Cerebellar cortex (tissue), 1 donor: ENCODE measurements around the gene SULT6B1.
A peak's percentile ranks its signal among the peaks of the same experiment; 100 is the strongest.
"Not testable (repeated sequence)": the region's sequence is repeated elsewhere in the genome, so short reads cannot be mapped to it uniquely, and the experiment has no call there.

Experiments
- DNase-seq: peaks from one replicate; pipeline ENCODE4 v3.0.0-alpha.2; 2015; ENCODE audit warnings: low spot score

The SULT6B1 gene, protein sequence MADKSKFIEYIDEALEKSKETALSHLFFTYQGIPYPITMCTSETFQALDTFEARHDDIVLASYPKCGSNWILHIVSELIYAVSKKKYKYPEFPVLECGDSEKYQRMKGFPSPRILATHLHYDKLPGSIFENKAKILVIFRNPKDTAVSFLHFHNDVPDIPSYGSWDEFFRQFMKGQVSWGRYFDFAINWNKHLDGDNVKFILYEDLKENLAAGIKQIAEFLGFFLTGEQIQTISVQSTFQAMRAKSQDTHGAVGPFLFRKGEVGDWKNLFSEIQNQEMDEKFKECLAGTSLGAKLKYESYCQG

DNA sequence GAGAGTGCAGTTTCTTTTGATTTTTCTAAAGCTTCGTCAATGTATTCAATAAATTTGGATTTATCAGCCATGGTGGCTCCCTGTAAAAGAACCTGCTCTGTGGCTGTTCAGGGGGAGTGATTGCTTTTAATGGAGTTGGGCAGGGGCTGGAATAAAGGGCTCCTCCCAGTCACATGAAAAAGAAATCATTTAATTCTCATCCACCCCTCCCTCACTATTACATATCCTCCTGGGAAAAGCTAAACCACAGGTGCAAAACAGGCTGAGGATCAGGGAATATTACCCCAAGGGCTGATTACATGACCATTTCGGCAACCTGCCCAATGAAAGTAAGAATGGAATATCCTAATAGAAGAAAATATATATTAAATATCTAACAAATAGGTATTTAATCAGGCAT, at the start of gene SULT6B1:
SULT6B1 (minus strand) TSS at position 101 of the 400 bp plus-strand sequence; CDS start at position 71, 30 bp downstream.
- no peak for DNase-seq

DNA sequence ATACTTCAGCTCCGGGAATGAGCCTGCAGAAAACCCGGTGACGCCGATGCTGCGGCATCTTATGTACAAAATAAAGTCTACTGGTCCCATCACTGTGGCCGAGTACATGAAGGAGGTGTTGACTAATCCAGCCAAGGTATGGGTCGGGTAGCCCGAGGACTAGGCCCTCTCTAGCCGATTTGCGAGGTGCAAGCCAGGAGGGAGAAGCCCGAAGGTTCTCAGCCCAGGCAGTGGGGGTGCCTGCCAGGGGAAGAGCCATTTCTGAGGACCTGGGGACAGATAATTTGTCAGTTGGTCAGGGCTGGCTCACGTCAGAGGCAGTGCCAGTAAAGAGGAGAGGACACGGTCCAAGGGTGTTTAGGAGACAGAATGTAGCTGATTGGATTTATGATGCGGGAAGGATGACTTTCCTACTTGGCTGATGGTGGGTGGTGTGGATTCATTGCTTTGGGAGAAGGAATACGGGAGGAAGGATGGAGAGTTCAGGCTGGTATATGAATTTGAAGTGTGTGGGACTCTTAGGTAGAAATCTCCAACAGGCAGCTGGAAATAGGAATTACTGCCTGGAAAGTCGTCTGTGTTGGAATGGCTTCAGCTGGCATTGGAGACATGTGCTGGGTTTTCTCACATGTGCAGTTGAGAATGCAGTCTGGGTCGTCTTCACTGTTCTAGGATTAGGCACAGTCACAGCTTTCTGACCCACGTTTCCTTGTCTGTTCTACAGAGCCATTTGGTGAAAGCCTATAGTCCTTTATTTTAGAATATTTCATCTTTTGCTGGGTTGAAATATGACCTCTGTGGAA, 43.9 kb upstream of the SULT6B1 start:
- DNase-seq = peak; percentile 22

DNA sequence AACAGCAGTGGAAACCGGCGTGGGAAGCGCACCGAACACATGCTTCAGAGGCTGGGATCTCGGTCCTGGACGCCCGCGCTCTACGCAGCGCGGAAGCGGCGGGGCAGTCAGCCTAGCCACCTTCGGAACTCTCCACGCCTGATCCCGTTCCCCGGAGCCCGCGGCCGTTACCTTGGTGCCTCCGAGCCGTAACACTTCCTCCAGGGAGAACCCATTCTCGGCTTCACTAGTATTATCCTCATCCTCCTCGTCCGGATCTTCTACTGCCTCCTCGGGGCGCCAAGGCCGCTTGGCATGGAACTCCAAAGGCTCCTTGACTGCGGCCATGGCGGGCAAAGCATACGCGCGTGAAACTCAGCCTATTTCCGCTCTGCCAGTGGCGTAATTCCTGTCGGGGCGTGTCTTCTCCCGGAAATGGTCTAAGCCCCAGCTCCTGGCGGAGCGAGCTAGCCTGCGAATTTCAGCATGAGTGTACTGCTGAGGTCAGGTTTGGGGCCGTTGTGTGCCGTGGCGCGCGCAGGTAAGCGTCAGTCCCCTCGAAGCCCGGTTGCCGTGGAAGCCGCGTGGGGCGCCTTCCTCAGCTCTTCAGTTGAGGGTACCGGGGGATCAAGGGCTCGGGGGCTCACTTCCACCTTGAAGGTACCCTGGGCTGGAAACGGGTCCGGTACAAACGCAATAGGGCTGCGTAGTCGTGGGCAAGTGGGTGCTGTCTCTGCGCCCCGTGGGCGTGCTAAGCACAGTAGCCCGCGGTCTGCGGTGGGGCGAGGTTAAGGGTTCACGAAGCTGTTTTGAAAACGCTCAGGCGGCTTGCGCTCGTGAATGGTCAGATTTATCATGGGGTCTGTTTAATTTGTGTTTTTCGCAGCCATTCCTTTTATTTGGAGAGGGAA, 43.0 kb upstream of the SULT6B1 start, which contains the start of the genes CEBPZ and NDUFAF7:
CEBPZ (minus strand) TSS at position 356 of the 890 bp plus-strand sequence; CDS start at position 327, 29 bp downstream.
NDUFAF7 (plus strand) TSS at position 418 of the 890 bp plus-strand sequence; CDS start at position 466, 48 bp downstream.
- DNase-seq = peak; percentile 96

DNA sequence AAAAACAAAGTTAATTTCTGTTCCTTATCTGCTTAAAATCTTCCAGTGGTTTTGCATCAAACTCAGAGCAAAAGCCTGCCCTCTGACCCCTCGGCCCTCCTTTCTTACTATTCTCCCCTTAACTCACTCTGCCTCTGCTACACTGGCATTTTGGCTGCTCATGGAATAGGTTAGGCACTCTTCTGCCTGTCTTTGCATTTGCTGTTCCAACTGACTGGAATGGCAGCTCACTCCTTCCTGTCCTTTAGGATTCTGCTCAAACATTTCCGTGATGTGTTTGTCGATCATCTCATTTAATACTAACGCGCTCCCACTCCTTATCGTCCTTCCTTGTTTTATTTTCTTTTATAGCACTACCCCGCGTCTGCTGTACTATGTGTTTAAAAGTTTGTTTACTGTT, 42.1 kb upstream of the SULT6B1 start:
- DNase-seq = peak; percentile 6

DNA sequence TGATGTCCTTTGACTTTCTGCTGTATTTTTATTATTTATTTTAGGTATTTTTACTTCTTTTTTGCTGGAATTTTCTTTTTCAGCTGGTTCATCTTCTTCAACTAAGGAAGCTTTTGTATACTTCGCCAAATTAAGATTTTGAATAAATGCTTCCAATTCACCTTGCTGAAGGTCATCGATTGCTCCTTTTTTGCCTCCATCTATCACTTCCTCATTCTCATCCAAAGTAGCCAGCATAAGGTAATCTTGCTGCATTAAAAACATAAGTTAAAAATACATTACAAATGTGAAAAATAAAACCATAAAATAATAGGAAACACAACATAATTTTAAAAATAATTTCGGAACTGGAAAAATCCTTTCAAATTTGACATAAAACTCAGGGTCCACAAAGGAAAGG, 40.3 kb upstream of the SULT6B1 start:
- no peak for DNase-seq

DNA sequence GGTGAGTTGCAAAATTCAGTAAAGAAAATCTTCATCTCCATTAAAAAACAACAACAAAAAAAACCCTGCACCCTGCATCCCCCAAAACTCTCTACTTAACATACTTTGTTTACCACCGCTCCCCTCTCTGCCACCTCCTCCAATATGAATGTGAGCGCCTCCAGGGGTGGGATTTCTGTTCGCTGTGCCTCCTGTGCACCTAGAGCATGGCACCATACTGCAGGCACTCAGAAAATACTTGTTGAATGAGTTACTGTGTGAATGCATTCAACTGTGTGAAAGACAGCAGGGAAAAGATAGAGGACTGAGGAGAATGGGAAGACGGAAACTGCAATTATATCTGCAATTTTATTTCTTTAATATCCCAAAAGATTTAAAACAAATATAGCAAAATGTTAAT, 38.4 kb upstream of the SULT6B1 start:
- DNase-seq = no peak

DNA sequence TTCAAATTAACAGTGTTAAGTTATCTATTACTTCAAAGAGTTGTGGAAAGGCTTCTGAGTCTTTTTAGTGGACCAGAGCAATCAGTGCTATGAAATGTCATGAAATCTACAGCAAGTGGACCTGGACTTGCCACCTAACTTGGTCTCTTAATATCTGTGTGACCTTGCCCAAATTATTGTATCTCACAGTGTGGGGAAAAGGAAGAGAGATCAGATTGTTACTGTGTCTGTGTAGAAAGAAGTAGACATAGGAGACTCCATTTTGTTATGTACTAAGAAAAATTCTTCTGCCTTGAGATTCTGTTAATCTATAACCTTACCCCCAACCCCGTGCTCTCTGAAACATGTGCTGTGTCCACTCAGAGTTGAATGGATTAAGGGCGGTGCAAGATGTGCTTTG, 36.7 kb upstream of the SULT6B1 start:
- DNase-seq = not testable (repeated sequence)

DNA sequence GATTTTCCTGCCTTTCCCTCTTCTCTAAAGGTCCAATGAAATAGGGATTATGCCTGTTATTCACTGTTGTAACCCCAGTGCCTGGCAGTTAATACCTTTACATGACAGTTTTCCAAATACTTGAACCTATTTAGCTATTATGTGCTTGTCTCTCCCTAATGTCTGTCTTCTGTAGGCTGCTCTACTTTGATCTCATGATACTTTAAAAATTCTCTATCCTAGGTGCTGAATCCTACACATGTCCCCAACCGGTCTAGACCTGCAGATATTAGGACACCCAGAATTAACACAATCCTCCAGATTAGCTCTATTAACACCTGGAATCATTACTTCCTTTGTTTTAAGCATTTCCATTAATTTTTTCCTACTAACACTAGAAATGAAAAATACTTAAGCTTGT, 35.6 kb upstream of the SULT6B1 start:
- DNase-seq = no peak

DNA sequence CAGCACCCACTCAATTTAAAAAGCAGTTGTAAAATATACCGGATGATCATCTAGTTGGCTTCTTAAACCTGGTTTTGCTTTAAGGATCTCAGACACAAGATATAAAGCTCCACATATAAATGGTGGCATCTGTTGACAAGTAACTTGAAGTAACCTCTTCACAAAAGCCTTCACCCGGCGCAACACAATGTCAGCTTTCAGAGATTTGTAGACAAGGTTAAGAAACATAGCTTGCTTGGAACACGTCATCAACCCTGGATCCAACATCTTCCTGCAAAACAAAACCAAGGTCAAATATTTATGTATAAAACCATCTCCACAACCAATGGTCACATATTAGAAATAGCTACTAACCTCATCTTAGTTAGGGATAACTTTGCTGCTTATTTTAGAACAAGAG, 34.7 kb upstream of the SULT6B1 start:
- no peak for DNase-seq

DNA sequence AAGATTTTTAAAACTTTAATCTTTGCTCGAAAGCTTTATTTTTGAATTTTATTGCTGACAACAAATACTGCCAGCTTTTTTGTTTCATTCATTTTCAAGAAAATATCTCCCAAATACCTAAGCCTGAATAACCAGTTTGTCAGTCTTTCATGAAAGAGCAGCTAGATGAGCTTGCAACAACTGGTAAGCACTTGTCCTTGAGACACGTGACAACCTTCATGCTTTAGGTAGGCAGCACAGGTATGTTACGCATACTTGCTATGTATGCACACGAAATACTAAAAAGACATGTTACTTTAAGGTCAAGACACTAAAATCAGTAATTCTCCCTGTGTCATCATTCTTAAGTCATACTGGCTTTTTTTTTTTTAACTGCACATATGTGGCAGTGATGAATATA, 30.6 kb upstream of the SULT6B1 start:
- no peak for DNase-seq

DNA sequence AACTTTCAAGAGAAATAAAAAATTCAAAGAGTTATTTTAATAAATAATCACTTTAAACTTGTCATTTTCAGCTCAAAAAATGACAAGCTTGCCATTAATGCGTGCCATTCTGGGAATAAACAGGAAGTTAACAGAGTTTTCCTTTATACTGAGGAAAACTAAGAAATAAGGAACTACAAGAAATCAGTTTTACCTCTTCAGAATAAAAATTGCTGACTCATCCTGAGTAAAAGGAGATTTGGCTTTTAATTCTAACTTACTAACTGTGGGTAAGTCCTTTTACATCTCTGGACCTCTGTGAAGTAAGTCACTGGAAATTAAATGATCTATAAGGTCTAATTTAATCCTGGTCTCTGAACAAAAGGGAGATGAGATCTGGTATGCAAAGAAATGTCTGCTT, 26.8 kb upstream of the SULT6B1 start:
- no peak for DNase-seq

DNA sequence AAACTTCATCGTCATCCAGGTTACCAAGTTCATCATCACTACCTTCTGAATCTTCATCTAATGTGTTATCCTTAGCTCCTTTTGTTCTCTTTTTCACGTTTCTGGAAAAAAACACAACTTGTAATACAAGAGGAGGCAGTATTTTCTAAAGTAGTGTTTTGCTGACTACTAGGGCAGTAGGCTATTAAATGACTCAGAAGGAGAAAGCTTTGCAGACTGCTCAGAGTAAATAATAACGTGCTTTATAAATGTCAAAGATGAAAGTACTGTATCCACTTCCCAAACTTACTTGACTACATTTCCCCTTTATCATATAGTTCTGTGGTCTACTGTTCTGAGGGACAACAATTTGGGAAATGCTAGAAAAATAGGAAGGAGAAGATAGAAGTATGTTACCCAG, 23.5 kb upstream of the SULT6B1 start:
- no peak for DNase-seq

DNA sequence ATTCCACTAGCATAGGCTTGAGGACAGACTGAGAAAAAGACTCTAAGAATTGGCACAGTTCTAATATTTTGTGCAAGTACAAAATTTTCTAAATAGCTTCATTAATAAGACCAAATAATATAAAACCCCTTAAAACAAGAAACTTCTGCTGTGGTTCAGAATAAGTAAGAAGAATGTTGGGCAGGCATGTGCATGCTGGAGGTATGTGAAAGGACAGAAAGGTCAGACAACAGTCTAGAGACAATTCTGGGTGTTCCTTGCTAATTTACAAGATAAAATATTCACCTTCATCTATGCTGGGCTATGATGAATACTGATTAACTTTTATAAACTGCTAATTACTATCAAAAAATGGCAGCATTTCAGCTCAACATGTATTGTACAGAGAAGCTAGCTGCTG, 22.7 kb upstream of the SULT6B1 start:
- DNase-seq = no peak

DNA sequence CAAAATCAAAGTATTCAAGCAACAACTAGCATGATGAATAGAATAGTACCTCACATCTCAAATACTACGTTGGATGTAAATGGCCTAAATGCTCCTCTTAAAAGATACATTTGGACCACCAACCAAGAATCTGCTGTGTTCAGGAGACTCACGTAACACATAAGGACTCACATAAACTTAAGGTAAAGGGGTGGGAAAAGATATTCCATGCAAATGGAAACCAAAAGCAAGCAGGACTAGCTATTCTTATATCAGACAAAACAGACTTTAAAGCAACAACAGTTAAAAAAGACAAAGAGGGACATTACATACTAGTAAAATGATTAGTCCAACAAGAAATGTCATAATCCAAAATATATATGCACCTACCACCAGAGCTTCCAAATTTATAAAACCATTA, 18.3 kb upstream of the SULT6B1 start:
- not testable (repeated sequence) for DNase-seq

DNA sequence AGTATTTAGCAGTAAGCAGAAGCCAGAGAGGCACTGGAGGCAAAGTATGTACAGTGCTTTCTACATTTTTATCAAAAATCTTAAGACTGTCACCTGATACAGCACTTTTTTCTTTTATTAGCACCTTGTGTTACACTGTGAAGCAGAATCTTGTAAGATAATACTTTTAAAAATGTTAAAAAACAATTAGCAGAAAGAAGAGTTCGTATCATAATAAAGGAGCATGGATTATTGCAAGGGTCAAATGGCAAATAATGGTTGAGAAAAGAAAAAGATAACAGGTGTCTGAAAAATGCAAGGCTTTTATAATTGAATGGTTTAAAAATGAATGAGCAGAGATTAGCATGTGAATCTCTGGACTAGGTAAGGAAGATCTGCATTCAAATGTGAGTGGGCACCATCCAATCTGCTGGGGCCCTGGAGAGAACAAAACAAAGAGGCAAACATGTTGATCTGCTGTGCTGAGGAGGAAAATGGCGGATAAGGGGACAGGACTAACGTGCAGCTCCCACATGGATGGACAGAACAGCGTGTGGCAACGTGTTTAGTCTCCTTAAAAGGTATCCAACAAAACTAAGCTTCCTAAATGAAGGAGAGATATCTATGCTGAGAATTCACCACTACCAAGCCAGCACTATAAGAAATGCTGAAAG, 17.3 kb upstream of the SULT6B1 start:
- no peak for DNase-seq

DNA sequence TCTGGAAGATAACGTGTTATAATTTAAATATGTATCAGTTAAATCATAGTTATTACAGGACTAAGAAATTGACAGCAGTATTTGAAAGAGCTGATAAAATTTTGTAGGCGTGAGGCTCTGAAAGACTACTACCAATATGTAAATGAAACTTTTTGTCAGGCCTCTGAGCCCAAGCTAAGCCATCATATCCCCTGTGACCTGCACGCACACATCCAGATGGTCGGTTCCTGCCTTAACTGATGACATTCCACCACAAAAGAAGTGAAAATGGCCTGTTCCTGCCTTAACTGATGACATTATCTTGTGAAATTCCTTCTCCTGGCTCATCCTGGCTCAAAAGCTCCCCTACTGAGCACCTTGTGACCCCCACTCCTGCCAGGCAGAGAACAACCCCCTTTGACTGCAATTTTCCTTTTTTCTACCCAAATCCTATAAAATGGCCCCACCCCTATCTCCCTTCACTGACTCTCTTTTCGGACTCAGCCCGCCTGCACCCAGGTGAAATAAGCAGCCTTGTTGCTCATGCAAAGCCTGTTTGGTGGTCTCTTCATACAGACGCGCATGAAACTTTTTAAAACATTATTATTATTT, 16.7 kb upstream of the SULT6B1 start:
- not testable (repeated sequence) for DNase-seq

DNA sequence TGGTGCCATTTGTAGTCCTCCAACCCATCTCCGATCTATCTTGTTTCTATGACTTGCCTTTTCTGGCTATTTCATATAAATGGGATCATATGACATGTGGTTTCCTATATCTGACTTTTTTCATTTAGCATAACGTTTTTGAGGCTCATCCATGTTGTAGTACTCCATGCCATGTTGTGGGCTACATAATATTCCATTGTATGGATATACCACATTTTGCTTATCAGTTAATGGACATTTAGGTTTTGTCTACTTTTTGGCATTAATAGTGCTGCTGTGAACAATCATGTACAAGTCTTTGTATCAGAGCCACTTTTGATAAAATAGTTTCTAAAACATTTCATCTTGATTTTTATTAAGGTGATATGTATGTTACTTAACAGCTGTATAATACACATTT, 15.2 kb upstream of the SULT6B1 start:
- DNase-seq = no peak

DNA sequence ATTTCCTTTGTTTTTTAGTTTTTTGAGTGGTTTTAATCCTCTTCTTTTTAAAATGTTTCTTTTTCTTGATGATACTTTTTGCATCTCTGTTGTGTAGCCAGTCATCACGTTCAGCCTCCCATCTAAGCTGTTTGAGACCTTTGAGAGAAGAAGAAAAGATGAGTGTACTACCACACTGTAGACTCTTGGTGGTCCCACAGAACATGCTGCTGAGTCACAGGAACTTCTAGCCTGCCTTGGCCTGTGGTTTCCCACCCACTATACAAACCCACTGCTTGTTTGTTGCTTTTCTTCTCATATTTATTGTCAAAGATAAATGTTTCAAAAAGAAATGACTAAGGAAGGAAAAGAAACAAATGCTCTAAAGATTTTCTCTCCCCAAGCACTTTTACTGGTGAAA, 13.3 kb upstream of the SULT6B1 start:
- no peak for DNase-seq

DNA sequence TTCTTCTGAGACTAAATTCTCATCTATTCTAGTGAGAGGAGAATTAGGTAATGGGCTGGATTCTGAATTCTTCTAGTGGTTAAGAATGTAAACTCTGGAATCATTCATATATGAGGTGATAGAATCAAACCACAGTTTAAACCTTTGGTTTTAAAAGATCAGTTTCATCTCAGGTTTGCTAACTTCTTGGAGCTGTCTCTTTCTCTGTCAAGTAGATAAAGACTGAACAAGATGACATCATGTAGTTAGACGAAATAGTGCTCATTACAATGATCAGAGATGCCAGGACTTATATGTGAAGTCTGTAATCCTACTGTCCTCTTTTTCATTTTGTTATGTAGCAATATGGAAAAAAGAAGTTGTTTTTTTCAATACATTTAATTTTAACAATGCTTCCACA, 12.7 kb upstream of the SULT6B1 start:
- no peak for DNase-seq

DNA sequence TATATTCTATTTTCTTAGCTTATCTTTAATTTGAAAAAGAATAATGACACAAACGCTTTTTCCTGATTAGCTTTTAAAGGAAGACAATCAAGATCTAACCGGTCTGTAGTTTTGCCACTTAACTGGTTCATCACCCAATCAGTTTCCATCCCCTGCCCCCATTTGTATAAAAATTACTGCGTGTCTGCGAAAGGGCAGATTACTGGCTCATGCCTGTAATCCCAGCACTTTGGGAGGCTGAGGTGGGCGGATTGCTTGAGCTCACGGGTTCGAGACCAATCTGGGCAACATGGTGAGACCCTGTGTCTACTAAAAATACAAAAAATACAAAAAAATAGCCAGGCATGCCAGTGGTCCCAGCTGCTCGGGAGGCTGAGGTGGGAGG, 10.2 kb upstream of the SULT6B1 start:
- DNase-seq = no peak
